H1 (cell line): ENCODE data around the gene ABHD6. TPM values are rescaled to one million over a fixed set of nuclear protein-coding genes. Genes with fewer than 3 reads are reported as not detected.

Experiments used
- CTCF ChIA-PET: fragments of 300-600 bp; sonication (Branson Sonifier 250); formaldehyde crosslinking; loops from one replicate; lab custom pipeline; 2021; ENCODE audit not compliant: partially characterized antibody; lab: Charles Lee
- POLR2A ChIA-PET: fragments of 300-600 bp; sonication (Branson Sonifier 250); formaldehyde crosslinking; loops from one replicate; lab custom pipeline; 2021; ENCODE audit warnings: inconsistent platforms; ENCODE audit not compliant: partially characterized antibody; lab: Charles Lee
- DNase-seq, 2 experiments: peaks; one replicate each; pipeline versions ENCODE4 v3.0.0 to v3.0.0-alpha.2; 2010 to 2022; ENCODE audit warnings: low spot score in 2 of 2, low read depth in 1 of 2, mixed read lengths in 1 of 2
- FAIRE-seq: peaks from 2 replicates; lab custom pipeline; 2011; peaks lifted over from hg19 to GRCh38; lab: Jason Lieb, UNC
- H2AFZ ChIP-seq: 2 replicates; pipeline ENCODE4 v1.8.1; 2012; ENCODE audit warnings: low read length, inconsistent platforms
- H2AK5ac ChIP-seq: 2 replicates; pipeline ENCODE4 v1.6.1; 2013; ENCODE audit warnings: low read depth, low read length
- H2BK120ac ChIP-seq: replicated peaks from 2 replicates; pipeline ENCODE3; 2013; ENCODE audit warnings: low read depth, low read length, inconsistent platforms
- H2BK12ac ChIP-seq: 2 replicates; pipeline ENCODE4 v1.6.1; 2013; ENCODE audit warnings: low read depth, low read length
- H2BK15ac ChIP-seq: 2 replicates; pipeline ENCODE4 v1.6.1; 2013; ENCODE audit warnings: low read length
- H2BK20ac ChIP-seq: 2 replicates; pipeline ENCODE4 v1.6.1; 2013; ENCODE audit warnings: low read length
- H2BK5ac ChIP-seq: 2 replicates; pipeline ENCODE4 v1.6.1; 2013; ENCODE audit warnings: low read depth, low read length
- H3K14ac ChIP-seq: 2 replicates; pipeline ENCODE4 v1.6.1; 2013; ENCODE audit warnings: inconsistent platforms; ENCODE audit not compliant: insufficient read length
- H3K18ac ChIP-seq: 2 replicates; pipeline ENCODE4 v1.6.1; 2013; ENCODE audit warnings: low read length; ENCODE audit errors: extremely low read depth
- H3K23ac ChIP-seq: 2 replicates; pipeline ENCODE4 v1.6.1; 2013; ENCODE audit warnings: inconsistent platforms; ENCODE audit not compliant: insufficient read length
- H3K23me2 ChIP-seq: 2 replicates; pipeline ENCODE4 v1.6.1; 2013; ENCODE audit warnings: low read depth, low read length
- H3K27ac ChIP-seq: 2 replicates; pipeline ENCODE4 v1.6.1; 2011; ENCODE audit warnings: low read depth, low read length, inconsistent platforms
- H3K27me3 ChIP-seq, 4 experiments: replicated peaks in 1 of 4; 1 replicate in 1 of 4; 2 replicates in 3 of 4; pipeline versions ENCODE4 v1.6.1 to v1.8.1; 2011 to 2013; ENCODE audit warnings: low read length in 3 of 4, mild to moderate bottlenecking in 3 of 4, inconsistent platforms in 2 of 4, mixed read lengths in 2 of 4, moderate library complexity in 1 of 4; ENCODE audit not compliant: control insufficient read depth in 3 of 4, insufficient read depth in 3 of 4; ENCODE audit errors: extremely low read depth in 1 of 4
- H3K36me3 ChIP-seq, 4 experiments: 2 replicates each; pipeline versions ENCODE4 v1.6.1 to v1.8.1; 2011 to 2013; ENCODE audit warnings: mild to moderate bottlenecking in 4 of 4, low read length in 3 of 4, moderate library complexity in 2 of 4, control low read depth in 1 of 4, inconsistent platforms in 1 of 4; ENCODE audit not compliant: insufficient read depth in 4 of 4, control insufficient read depth in 2 of 4
- H3K4ac ChIP-seq: replicated peaks from 2 replicates; pipeline ENCODE3; 2013; ENCODE audit warnings: low read length, low read depth, mixed read lengths, inconsistent platforms; ENCODE audit not compliant: insufficient read length
- H3K4me1 ChIP-seq, 4 experiments: replicated peaks in 1 of 4; 1 replicate in 1 of 4; 2 replicates in 3 of 4; pipeline versions ENCODE4 v1.6.1 to v1.8.1; 2011 to 2013; ENCODE audit warnings: low read length in 3 of 4, inconsistent platforms in 2 of 4, mixed read lengths in 1 of 4; ENCODE audit not compliant: insufficient read depth in 4 of 4, control insufficient read depth in 3 of 4
- H3K4me2 ChIP-seq, 2 experiments: 2 replicates each; pipeline versions ENCODE4 v1.6.1 to v1.8.1; 2011 to 2013; ENCODE audit warnings: low read depth in 2 of 2, low read length in 2 of 2, control low read depth in 1 of 2, inconsistent platforms in 1 of 2, mild to moderate bottlenecking in 1 of 2; ENCODE audit not compliant: insufficient read depth in 1 of 2
- H3K4me3 ChIP-seq, 4 experiments: fragments of 200-600, 300-600 bp in 1 of 4; sonication (generic), shearing (Covaris generic), sonication (Bioruptor Twin) in 1 of 4; 2 replicates each; pipeline versions ENCODE4 v1.5.1 to v1.8.1; 2011 to 2016; ENCODE audit warnings: low read length in 4 of 4, low read depth in 3 of 4, control low read depth in 2 of 4, inconsistent platforms in 2 of 4, mild to moderate bottlenecking in 2 of 4, mixed read lengths in 1 of 4, moderate library complexity in 1 of 4; ENCODE audit not compliant: insufficient read depth in 2 of 4; ENCODE audit errors: extremely low read depth in 1 of 4
- H3K56ac ChIP-seq: replicated peaks from 2 replicates; pipeline ENCODE3; 2013; ENCODE audit warnings: low read depth, mild to moderate bottlenecking, mixed read lengths, low read length, inconsistent platforms; ENCODE audit not compliant: insufficient read length
- H3K79me1 ChIP-seq: 2 replicates; pipeline ENCODE4 v1.6.1; 2013; ENCODE audit warnings: low read depth, low read length, control low read depth
- H3K79me2 ChIP-seq, 2 experiments: 2 replicates each; pipeline versions ENCODE4 v1.6.1 to v1.8.1; 2012 to 2013; ENCODE audit warnings: low read length in 2 of 2, mild to moderate bottlenecking in 2 of 2, inconsistent platforms in 1 of 2; ENCODE audit not compliant: insufficient read depth in 2 of 2, control insufficient read depth in 1 of 2
- H3K9ac ChIP-seq, 4 experiments: replicated peaks in 1 of 4; 1 replicate in 1 of 4; 2 replicates in 3 of 4; pipeline versions ENCODE4 v1.6.1 to v1.8.1; 2011 to 2013; ENCODE audit warnings: low read depth in 3 of 4, low read length in 3 of 4, control low read depth in 2 of 4, mild to moderate bottlenecking in 2 of 4, moderate library complexity in 2 of 4, inconsistent platforms in 1 of 4; ENCODE audit errors: extremely low read depth in 1 of 4
- H3K9me3 ChIP-seq, 2 experiments: 2 replicates each; pipeline versions ENCODE4 v1.6.1 to v1.8.1; 2012 to 2013; ENCODE audit warnings: mild to moderate bottlenecking in 2 of 2, moderate library complexity in 2 of 2, control low read depth in 1 of 2, inconsistent platforms in 1 of 2, low read depth in 1 of 2, low read length in 1 of 2, mixed read lengths in 1 of 2; ENCODE audit not compliant: insufficient read depth in 2 of 2
- H4K20me1 ChIP-seq, 2 experiments: replicated peaks in 1 of 2; 2 replicates each; pipeline versions ENCODE3 to v1.8.1; 2011 to 2013; ENCODE audit warnings: inconsistent platforms in 2 of 2, low read length in 2 of 2, mild to moderate bottlenecking in 1 of 2; ENCODE audit not compliant: insufficient read depth in 2 of 2, control insufficient read depth in 1 of 2
- H4K5ac ChIP-seq: 2 replicates; pipeline ENCODE4 v1.6.1; 2013; ENCODE audit warnings: low read length, low read depth, mixed read lengths, inconsistent platforms; ENCODE audit not compliant: insufficient read length
- H4K8ac ChIP-seq: 2 replicates; pipeline ENCODE4 v1.8.0; 2013; ENCODE audit warnings: mild to moderate bottlenecking, moderate library complexity, low read length, inconsistent platforms; ENCODE audit not compliant: insufficient read depth; ENCODE audit errors: extremely low read depth
- H4K91ac ChIP-seq: replicated peaks from 2 replicates; pipeline ENCODE3; 2013; ENCODE audit warnings: low read length, mixed read lengths, inconsistent platforms; ENCODE audit not compliant: insufficient read length
- BCL11A ChIP-seq, 2 experiments: IDR thresholded peaks; one replicate each; pipeline ENCODE4 v1.6.1; 2011; ENCODE audit warnings: low read depth in 2 of 2, low read length in 2 of 2, mild to moderate bottlenecking in 2 of 2
- CBX8 ChIP-seq: fragments of 300-800, 300-1000 bp; sonication (generic); IDR thresholded peaks from 2 replicates; pipeline ENCODE4 v1.7.1; 2016; ENCODE audit warnings: low read depth, low read length, borderline replicate concordance
- CTBP2 ChIP-seq: IDR thresholded peaks from 2 replicates; pipeline ENCODE4 v1.7.0; 2011; ENCODE audit warnings: borderline replicate concordance, mild to moderate bottlenecking, moderate library complexity, mixed read lengths, low read length; ENCODE audit not compliant: insufficient read depth, insufficient read length
- GABPA ChIP-seq: IDR thresholded peaks from 2 replicates; pipeline ENCODE4 v1.6.1; 2011; ENCODE audit warnings: mild to moderate bottlenecking, low read length, moderate library complexity, borderline replicate concordance; ENCODE audit not compliant: insufficient read depth
- KDM1A ChIP-seq: fragments of 200-600, 300-600 bp; sonication (generic); IDR thresholded peaks from 2 replicates; pipeline ENCODE4 v1.7.1; 2016; ENCODE audit warnings: mild to moderate bottlenecking, low read length, borderline replicate concordance
- NANOG ChIP-seq: IDR thresholded peaks from 2 replicates; pipeline ENCODE4 v1.6.1; 2011; ENCODE audit warnings: low read length, low read depth, mild to moderate bottlenecking, inconsistent platforms; ENCODE audit not compliant: insufficient read depth, poor library complexity, severe bottlenecking
- POLR2AphosphoS5 ChIP-seq: IDR thresholded peaks from 2 replicates; pipeline ENCODE4 v1.6.1; 2011; ENCODE audit warnings: low read depth, low read length
- RXRA ChIP-seq: IDR thresholded peaks from 2 replicates; pipeline ENCODE4 v1.6.1; 2011; ENCODE audit warnings: low read depth, mild to moderate bottlenecking, low read length, moderate library complexity; ENCODE audit not compliant: insufficient read depth
- SP4 ChIP-seq: IDR thresholded peaks from 2 replicates; pipeline ENCODE4 v1.6.1; 2012; ENCODE audit warnings: low read length, inconsistent platforms
- WGBS, 2 experiments: shearing (Covaris generic) in 1 of 2; methylation state at CpG; one replicate each; pipeline versions ENCODE4 v1.1.6 to v1.1.7; 2013 to 2015; ENCODE audit warnings: low lambda C conversion rate in 2 of 2, mixed read lengths in 2 of 2, inconsistent platforms in 1 of 2, low coverage in 1 of 2, missing lambda C conversion rate in 1 of 2; ENCODE audit not compliant: insufficient replicate concordance in 2 of 2, insufficient coverage in 1 of 2, insufficient read length in 1 of 2; ENCODE audit errors: extremely low coverage in 1 of 2, missing lambda C conversion rate in 1 of 2; 5-methylcytosine and 5-hydroxymethylcytosine counted together
- polyA plus RNA-seq, 7 experiments: library from polyadenylated mRNA; depleted of rRNA in 3 of 7; stranded (reverse) in 5 of 7; unstranded in 2 of 7; fragments of >200 nt in 5 of 7; fragments of 200-250 nt in 2 of 7; gene quantifications; 1 replicate in 5 of 7; 2 replicates in 1 of 7; 4 replicates in 1 of 7; pipeline versions ENCODE4 v1.2.1 to v1.2.3, GENCODE V29; 2011 to 2013; ENCODE audit warnings: missing spikeins in 2 of 7, mixed read lengths in 2 of 7
- total RNA-seq: library from RNA; stranded (reverse); fragmentation: NEBNext Ultra II Directional; extraction: Animal tissue kit (Norgen Biotek cat#: 25700); gene quantifications from 2 replicates; pipeline ENCODE4 v1.2.1, GENCODE V29; 2021
- TF ChIP-seq, protein P1 (sequence below): IDR thresholded peaks from 2 replicates; pipeline ENCODE4 v1.6.1; 2011; ENCODE audit warnings: low read length, improper control_type of control experiment

The ABHD6 gene
- total and polyA plus RNA-seq, 2 of the 8 experiments (the other 6 are each of a cell fraction or from before 2014, with no cell fraction given): 5.9 to 6.6 TPM

DNA sequence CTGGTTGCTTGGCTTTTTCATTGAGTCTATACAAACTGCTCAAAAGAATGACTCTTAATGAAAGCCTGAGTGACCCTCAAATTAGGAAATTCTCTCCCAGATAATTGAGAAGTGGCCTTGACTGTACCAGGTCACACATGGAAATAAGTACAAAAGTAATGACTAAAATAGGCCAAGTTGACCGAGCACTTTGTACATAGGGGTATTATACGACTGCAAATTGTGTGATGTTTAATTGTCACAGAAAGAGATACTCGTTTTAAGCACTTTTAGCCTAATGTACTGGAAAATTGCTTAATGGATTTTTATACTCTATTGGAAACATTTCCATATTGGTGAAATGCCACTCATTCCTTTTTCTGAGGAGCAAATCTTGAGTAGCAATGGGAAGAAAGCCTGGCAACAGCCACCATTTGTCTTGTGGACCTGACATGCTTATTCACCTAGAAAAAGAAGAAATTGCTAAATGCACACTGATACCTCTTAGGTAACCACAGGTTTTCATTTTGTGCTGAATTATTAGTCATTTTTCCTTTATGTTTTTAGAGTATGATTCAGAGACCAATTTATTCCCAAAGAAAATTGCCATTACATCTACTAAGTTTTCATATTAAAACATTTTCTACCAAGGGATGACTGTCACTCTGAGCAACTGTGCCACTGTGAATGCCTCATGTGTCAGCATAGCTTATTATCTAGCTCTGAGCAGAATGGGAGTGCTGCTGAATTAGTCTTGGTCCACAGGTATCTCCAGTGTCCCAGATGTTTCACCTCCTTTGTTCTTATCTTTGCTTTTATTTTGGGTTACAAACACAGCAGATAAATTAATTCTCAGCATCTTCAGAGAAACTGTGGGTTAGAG, 86.2 kb downstream of the ABHD6 start:
- Histone ChIP-seq H3K36me3 (peaks cover 0 to 8% (median 3%) of the 10 kb centered on the region in 4 experiments; a peak in 2 of 8 replicates), H2BK15ac (no peak overlapping the region), H3K18ac (no peak overlapping the region), H2BK120ac (no peak overlapping the region), H3K79me1 (no peaks in the 10 kb centered on the region; the same call in 1 of the 2 replicates), H2BK5ac (no peak overlapping the region), H3K9me3 (no peaks in the 10 kb centered on the region), H3K56ac (no peak overlapping the region), H4K8ac (no peak overlapping the region), H3K27ac (no peak overlapping the region), H2AK5ac (no peak overlapping the region), H4K5ac (no peak overlapping the region), H3K4me2 (no peak overlapping the region), H3K4ac (no peak overlapping the region), H3K9ac (no peak overlapping the region), H3K4me3 (no peak overlapping the region), H3K4me1 (peaks cover 0 to 9% (median 9%) of the 10 kb centered on the region in 4 experiments; a peak in 5 of 7 replicates), H3K27me3 (no peaks in the 10 kb centered on the region), H3K23ac (no peak overlapping the region), H2BK20ac (no peak overlapping the region), H3K14ac (no peak overlapping the region), H4K91ac (no peak overlapping the region), H4K20me1 (peaks cover 0 to 3% of the 10 kb centered on the region in 2 experiments), H3K23me2 (no peaks in the 10 kb centered on the region), H2BK12ac (no peak overlapping the region), H2AFZ (no peak overlapping the region), H3K79me2 (no peaks in the 10 kb centered on the region)
- no peak for DNase-seq
- ChIA-PET POLR2A (interaction anchor here (0.8 to 9.0 kb wide), 4 partner anchors 10 to 104 kb away, joined by 3 to 64 read pairs (median 6); partner anchors contain the start of genes HTD2 and RPP14), CTCF (interaction anchor here (12.7 kb wide), 1 partner anchor 16 kb away, joined by 104 read pairs; the partner anchor contains the start of genes HTD2 and RPP14)
- 81% methylated on average over 3 of the region's 3 CpGs; no CpG with 5 or more reads in 1 of the 2 experiments for WGBS, 2 experiments
- no peak for FAIRE-seq
- TF ChIP-seq BCL11A (IDR thresholded peaks at IDR 0.05; ENCODE audit: low read depth in 2 of 2, low read length in 2 of 2): no peak
- TF ChIP-seq CBX8: no peak
- TF ChIP-seq POLR2AphosphoS5: no peak
- TF ChIP-seq RXRA: no peak
- TF ChIP-seq, protein P1, sequence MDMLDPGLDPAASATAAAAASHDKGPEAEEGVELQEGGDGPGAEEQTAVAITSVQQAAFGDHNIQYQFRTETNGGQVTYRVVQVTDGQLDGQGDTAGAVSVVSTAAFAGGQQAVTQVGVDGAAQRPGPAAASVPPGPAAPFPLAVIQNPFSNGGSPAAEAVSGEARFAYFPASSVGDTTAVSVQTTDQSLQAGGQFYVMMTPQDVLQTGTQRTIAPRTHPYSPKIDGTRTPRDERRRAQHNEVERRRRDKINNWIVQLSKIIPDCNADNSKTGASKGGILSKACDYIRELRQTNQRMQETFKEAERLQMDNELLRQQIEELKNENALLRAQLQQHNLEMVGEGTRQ: no peak
- no peak for TF ChIP-seq KDM1A
- no peak for TF ChIP-seq GABPA
- no peak for TF ChIP-seq SP4
- TF ChIP-seq NANOG: no peak
- TF ChIP-seq CTBP2: no peak
